ENCODE results near the gene CAMSAP1. TPM values are rescaled to one million over a fixed set of nuclear protein-coding genes. Genes with fewer than 3 reads are reported as not detected.

Gene CAMSAP1
- total RNA-seq, 1 donor from 2014 or later, result 31.3 TPM

DNA sequence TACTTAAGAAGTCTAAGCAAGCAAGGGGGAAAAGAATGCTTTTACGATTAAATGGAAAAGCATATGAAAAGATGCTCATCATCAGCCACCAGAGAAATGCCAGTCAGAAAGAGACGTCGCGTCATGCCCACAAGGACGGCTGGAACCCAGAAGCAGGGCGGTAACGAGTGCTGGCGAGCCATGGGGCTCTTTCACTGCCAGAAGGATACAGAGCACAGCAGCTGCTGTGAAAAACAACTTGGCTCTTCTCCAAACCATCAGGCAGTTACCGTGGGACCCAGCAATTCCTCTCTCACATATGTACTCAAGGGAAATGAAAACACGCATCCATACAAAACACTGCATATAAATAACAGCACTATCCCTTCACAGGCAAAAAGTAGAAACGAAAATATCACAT, 95.5 kb downstream of the CAMSAP1 start:
- no peak overlapping the region for H3K27ac ChIP-seq (ENCODE audit: low read depth, low read length)
- no peak overlapping the region for H3K9ac ChIP-seq (ENCODE audit: low read depth in 1 of 3, low read length in 3 of 3)

DNA sequence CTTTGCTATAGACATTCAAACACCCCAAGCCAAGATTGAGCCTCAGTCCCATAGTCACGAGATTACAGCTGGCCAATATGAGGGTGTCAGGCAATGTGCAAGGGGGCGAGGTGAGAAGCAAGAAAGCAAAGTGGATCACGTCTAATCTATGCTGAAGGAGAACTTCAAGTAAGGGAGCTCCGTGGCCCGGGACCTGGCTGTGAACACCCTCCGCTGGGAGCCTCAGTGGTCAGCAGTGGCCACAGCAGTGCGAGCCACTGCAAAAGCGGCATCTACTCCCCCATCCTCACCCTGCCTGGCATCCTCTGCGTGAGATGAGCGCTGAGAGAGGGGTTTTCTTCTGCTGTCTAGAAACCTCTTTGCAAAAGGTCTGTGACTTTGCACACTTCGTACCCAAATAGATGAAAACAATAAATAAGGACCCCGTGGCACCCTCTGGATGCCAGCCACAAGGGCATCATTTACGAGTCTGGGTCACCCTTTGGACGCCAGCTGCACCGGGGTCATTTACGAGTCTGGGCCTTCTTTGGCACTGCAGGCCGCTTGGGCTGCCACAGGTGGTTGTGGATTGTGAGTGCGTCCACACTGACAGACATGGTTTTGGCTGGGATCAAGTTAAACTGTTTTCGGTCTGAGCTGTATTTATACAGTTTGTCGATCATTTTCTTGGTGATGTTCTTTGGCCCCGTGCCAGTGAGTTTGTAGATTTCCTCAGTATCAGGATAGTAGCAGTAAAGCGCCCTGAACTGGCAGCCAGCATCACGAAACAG, 96.4 kb downstream of the CAMSAP1 start:
- Histone ChIP-seq H3K27me3 (ENCODE audit: control insufficient read depth in 3 of 3, insufficient read depth in 3 of 3, low read length in 3 of 3) (no peaks in the 10 kb centered on the region), H3K9me3 (ENCODE audit: control insufficient read depth in 3 of 3, low read length in 3 of 3) (no peaks in the 10 kb centered on the region), H3K4me1 (ENCODE audit: control insufficient read depth in 3 of 3, insufficient read depth in 3 of 3, low read length in 3 of 3) (peaks cover 0 to 4% (median 2%) of the 10 kb centered on the region in 3 donors), H3K27ac (ENCODE audit: low read depth, low read length) (no peak overlapping the region), H3K9ac (ENCODE audit: low read depth in 1 of 3, low read length in 3 of 3) (no peak overlapping the region), H3K36me3 (ENCODE audit: control insufficient read depth in 3 of 3, insufficient read depth in 3 of 3, low read length in 3 of 3) (peaks cover 32 to 55% (median 44%) of the 10 kb centered on the region in 3 donors), H3K4me3 (ENCODE audit: low read length in 3 of 3) (no peak overlapping the region)

More for the DNA sequence above, 95.5 kb downstream of the CAMSAP1 start:
- H3K4me3 ChIP-seq (ENCODE audit: low read length in 3 of 3), result no peak overlapping the region
- peaks cover 0 to 4% (median 2%) of the 10 kb centered on the region in 3 donors for H3K4me1 ChIP-seq (ENCODE audit: control insufficient read depth in 3 of 3, insufficient read depth in 3 of 3, low read length in 3 of 3)
- H3K36me3 ChIP-seq (ENCODE audit: control insufficient read depth in 3 of 3, insufficient read depth in 3 of 3, low read length in 3 of 3), result peaks cover 40 to 63% (median 52%) of the 10 kb centered on the region in 3 donors
- no peaks in the 10 kb centered on the region for H3K9me3 ChIP-seq (ENCODE audit: control insufficient read depth in 3 of 3, low read length in 3 of 3)
- no peaks in the 10 kb centered on the region for H3K27me3 ChIP-seq (ENCODE audit: control insufficient read depth in 3 of 3, insufficient read depth in 3 of 3, low read length in 3 of 3)

DNA sequence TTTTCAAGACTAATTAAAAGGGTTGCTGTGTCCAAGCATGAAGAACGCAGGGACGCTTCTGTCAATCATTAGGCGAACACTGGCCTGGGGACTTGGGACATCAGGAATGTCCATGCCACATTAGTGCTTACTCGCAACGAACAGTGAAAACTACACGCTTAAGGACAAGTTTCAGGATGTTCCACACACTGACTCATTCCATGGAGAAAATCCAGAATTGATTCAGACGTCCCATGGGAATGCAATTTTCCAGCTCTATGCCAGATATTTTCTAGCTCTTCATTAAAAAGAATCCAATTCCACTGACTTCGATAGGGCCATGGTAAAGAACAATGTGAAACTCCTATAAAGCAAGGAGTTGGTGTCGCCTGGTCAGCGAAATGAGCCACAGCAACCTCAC, 98.2 kb downstream of the CAMSAP1 start:
- Histone ChIP-seq H3K4me1 (ENCODE audit: control insufficient read depth in 3 of 3, insufficient read depth in 3 of 3, low read length in 3 of 3) (peaks cover 0 to 4% (median 2%) of the 10 kb centered on the region in 3 donors), H3K36me3 (ENCODE audit: control insufficient read depth in 3 of 3, insufficient read depth in 3 of 3, low read length in 3 of 3) (peaks cover 20 to 40% (median 28%) of the 10 kb centered on the region in 3 donors), H3K27ac (ENCODE audit: low read depth, low read length) (no peak overlapping the region), H3K9me3 (ENCODE audit: control insufficient read depth in 3 of 3, low read length in 3 of 3) (no peaks in the 10 kb centered on the region), H3K4me3 (ENCODE audit: low read length in 3 of 3) (no peak overlapping the region), H3K27me3 (ENCODE audit: control insufficient read depth in 3 of 3, insufficient read depth in 3 of 3, low read length in 3 of 3) (no peaks in the 10 kb centered on the region), H3K9ac (ENCODE audit: low read depth in 1 of 3, low read length in 3 of 3) (no peak overlapping the region)

DNA sequence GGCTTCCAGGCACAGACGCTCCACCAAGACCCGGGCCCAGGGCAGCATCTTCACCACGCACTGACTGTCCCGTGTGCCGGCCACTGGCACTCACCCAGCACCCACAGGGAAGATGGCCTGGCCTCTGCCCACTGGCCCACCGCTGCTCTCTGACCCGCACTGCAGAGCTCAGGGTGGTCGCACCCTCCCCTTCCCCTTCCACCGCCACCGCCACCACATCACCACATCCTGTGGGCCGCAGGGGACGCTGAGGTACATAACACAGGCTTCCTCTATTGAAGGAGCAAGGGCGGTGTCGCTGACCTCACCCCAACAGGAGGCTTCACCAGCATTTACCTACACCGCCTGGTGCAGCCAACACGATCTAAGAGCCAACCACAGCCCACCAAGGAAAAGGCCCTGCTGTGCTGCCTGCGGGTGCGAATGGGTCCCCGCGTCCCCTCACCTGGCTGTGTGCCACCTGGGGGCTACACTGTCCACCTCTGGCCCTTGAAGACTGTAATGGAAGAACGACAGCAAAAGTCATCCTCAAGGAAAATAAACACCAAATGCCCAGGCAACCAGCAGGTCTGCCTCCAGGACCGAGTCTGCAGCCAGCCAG, 101.8 kb downstream of the CAMSAP1 start:
- no peaks in the 10 kb centered on the region for H3K27me3 ChIP-seq (ENCODE audit: control insufficient read depth in 3 of 3, insufficient read depth in 3 of 3, low read length in 3 of 3)
- peaks cover 0 to 2% (median 0%) of the 10 kb centered on the region in 3 donors for H3K4me1 ChIP-seq (ENCODE audit: control insufficient read depth in 3 of 3, insufficient read depth in 3 of 3, low read length in 3 of 3)
- H3K4me3 ChIP-seq (ENCODE audit: low read length in 3 of 3), result no peak overlapping the region

DNA sequence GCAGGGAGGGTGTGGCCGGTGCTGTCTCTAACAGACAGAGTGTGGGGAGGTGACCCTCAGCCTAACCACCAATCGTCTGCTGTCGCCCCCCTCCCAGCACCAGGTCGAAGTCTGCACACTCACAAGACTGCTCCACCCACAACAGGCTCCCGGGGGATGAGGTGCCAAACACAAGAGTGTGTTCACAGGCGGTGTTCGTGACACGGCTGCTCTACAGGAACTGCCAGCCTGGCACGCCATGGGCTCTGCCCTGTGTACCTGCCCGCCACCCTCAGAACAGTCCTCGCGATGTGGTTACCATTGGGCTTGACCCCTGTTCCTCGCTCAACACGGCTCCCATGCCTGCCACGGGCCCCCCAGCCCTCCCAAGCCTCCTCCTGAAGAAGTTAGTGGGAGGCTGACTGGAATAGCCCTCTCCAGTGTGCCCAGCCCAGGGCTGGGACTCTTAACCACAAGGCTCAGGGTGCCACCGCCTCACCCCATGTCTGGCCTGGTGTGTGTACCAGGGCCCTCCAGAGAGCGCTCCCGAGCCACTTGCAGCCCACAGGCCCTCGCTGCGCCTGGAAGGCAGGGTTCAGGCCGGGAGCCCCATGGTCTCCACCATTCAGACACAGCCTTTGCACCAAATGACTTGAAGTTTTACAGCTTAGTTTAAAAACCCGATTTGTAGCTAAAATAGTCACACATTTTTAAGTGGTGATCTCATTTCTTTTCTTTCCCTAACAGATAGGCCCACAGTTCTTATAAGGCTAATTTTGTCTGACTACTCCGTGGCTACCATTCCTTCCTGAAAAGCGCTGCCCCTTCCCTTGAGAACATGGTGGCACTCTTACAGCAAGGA, 102.5 kb downstream of the CAMSAP1 start:
- no peaks in the 10 kb centered on the region for H3K9me3 ChIP-seq (ENCODE audit: control insufficient read depth in 3 of 3, low read length in 3 of 3)
- no peak overlapping the region for H3K27ac ChIP-seq (ENCODE audit: low read depth, low read length)
- peaks cover 0 to under 1% (median 0%) of the 10 kb centered on the region in 3 donors for H3K4me1 ChIP-seq (ENCODE audit: control insufficient read depth in 3 of 3, insufficient read depth in 3 of 3, low read length in 3 of 3)
- H3K36me3 ChIP-seq (ENCODE audit: control insufficient read depth in 3 of 3, insufficient read depth in 3 of 3, low read length in 3 of 3), result peaks cover 0 to 10% (median 4%) of the 10 kb centered on the region in 3 donors
- no peaks in the 10 kb centered on the region for H3K27me3 ChIP-seq (ENCODE audit: control insufficient read depth in 3 of 3, insufficient read depth in 3 of 3, low read length in 3 of 3)
- H3K9ac ChIP-seq (ENCODE audit: low read depth in 1 of 3, low read length in 3 of 3), result no peak overlapping the region
- H3K4me3 ChIP-seq (ENCODE audit: low read length in 3 of 3), result no peak overlapping the region

More for the DNA sequence above, 101.8 kb downstream of the CAMSAP1 start:
- H3K9me3 ChIP-seq (ENCODE audit: control insufficient read depth in 3 of 3, low read length in 3 of 3), result no peaks in the 10 kb centered on the region
- peaks cover 4 to 17% (median 10%) of the 10 kb centered on the region in 3 donors for H3K36me3 ChIP-seq (ENCODE audit: control insufficient read depth in 3 of 3, insufficient read depth in 3 of 3, low read length in 3 of 3)
- H3K27ac ChIP-seq (ENCODE audit: low read depth, low read length), result no peak overlapping the region
- no peak overlapping the region for H3K9ac ChIP-seq (ENCODE audit: low read depth in 1 of 3, low read length in 3 of 3)

DNA sequence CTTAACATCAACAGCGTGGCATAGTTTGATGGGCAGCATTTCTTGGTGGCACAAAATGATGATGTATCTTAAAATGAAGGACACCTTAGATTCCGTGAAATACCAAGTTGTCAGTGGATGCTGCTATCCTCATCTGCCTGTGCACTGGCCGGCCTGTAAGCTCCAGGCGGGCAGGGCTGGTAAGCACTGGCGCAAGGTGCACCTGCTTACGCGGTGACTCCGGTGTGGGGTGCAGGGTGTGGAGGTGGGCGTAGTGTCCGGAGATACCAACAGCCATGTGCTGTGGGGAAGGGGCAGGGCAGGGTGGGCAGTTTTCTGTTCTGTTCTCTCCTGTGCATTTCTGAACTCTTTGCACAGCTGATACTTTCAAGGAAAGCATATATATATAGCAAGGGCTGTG, 103.9 kb downstream of the CAMSAP1 start:
- Histone ChIP-seq H3K27ac (ENCODE audit: low read depth, low read length) (no peak overlapping the region), H3K36me3 (ENCODE audit: control insufficient read depth in 3 of 3, insufficient read depth in 3 of 3, low read length in 3 of 3) (no peaks in the 10 kb centered on the region), H3K4me3 (ENCODE audit: low read length in 3 of 3) (no peak overlapping the region), H3K9me3 (ENCODE audit: control insufficient read depth in 3 of 3, low read length in 3 of 3) (no peaks in the 10 kb centered on the region), H3K9ac (ENCODE audit: low read depth in 1 of 3, low read length in 3 of 3) (no peak overlapping the region), H3K27me3 (ENCODE audit: control insufficient read depth in 3 of 3, insufficient read depth in 3 of 3, low read length in 3 of 3) (no peaks in the 10 kb centered on the region), H3K4me1 (ENCODE audit: control insufficient read depth in 3 of 3, insufficient read depth in 3 of 3, low read length in 3 of 3) (peaks cover 5 to 7% (median 5%) of the 10 kb centered on the region in 3 donors)

DNA sequence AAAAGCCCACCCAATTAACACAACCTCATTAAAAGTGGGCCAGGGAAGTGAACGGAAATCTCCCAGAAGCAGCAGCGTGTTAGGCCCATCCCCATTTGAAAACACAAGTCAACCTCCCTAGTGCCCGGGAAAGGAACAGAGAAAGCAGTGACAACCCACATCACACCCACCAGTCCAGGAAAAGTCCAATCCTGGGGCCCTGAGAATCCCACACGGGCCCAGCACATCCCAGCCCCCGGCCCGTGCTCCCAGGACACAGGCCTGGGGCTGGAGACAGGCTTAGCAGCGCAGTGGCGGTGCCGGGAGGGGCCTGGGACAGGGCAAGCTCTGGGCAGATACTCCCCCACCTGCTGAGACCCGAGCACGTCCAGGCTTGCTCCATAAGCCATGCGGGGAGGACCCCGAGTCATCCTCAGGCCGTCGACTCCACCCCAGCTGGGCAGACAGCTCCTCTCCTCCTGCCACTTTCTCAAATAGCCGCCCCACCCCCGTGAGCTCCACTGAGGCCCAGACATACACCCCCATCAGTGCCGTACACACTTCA, 104.4 kb downstream of the CAMSAP1 start:
- Histone ChIP-seq H3K9ac (ENCODE audit: low read depth in 1 of 3, low read length in 3 of 3) (no peak overlapping the region), H3K36me3 (ENCODE audit: control insufficient read depth in 3 of 3, insufficient read depth in 3 of 3, low read length in 3 of 3) (no peaks in the 10 kb centered on the region), H3K9me3 (ENCODE audit: control insufficient read depth in 3 of 3, low read length in 3 of 3) (no peaks in the 10 kb centered on the region), H3K27me3 (ENCODE audit: control insufficient read depth in 3 of 3, insufficient read depth in 3 of 3, low read length in 3 of 3) (no peaks in the 10 kb centered on the region), H3K4me3 (ENCODE audit: low read length in 3 of 3) (no peak overlapping the region), H3K4me1 (ENCODE audit: control insufficient read depth in 3 of 3, insufficient read depth in 3 of 3, low read length in 3 of 3) (peaks cover 10 to 12% (median 10%) of the 10 kb centered on the region in 3 donors), H3K27ac (ENCODE audit: low read depth, low read length) (no peak overlapping the region)

DNA sequence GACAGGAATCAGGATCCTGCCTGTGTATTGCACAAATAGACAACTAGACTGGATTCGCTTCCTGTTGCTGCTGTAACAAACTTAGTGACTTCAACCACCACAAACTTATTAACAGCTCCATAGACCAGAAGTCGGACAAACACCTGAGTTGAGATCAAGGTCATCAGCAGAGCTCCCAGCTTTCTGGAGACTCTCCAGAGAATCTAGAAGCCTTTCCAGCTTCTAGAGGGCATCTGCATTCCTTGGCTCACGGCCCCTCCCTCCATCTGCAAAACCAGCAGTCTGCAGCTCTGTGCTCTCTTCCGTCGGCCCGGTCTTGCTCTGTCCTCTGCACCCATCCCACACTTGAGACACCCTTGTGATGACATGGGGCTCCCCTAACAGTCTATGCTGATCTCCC, 106.3 kb downstream of the CAMSAP1 start:
- H3K36me3 ChIP-seq (ENCODE audit: control insufficient read depth in 3 of 3, insufficient read depth in 3 of 3, low read length in 3 of 3), result no peaks in the 10 kb centered on the region
- peaks cover 5 to 12% (median 10%) of the 10 kb centered on the region in 3 donors for H3K27me3 ChIP-seq (ENCODE audit: control insufficient read depth in 3 of 3, insufficient read depth in 3 of 3, low read length in 3 of 3)
- H3K4me3 ChIP-seq (ENCODE audit: low read length in 3 of 3), result no peak overlapping the region
- H3K27ac ChIP-seq (ENCODE audit: low read depth, low read length), result no peak overlapping the region
- H3K9me3 ChIP-seq (ENCODE audit: control insufficient read depth in 3 of 3, low read length in 3 of 3), result no peaks in the 10 kb centered on the region
- peaks cover 25 to 27% (median 27%) of the 10 kb centered on the region in 3 donors for H3K4me1 ChIP-seq (ENCODE audit: control insufficient read depth in 3 of 3, insufficient read depth in 3 of 3, low read length in 3 of 3)
- no peak overlapping the region for H3K9ac ChIP-seq (ENCODE audit: low read depth in 1 of 3, low read length in 3 of 3)

DNA sequence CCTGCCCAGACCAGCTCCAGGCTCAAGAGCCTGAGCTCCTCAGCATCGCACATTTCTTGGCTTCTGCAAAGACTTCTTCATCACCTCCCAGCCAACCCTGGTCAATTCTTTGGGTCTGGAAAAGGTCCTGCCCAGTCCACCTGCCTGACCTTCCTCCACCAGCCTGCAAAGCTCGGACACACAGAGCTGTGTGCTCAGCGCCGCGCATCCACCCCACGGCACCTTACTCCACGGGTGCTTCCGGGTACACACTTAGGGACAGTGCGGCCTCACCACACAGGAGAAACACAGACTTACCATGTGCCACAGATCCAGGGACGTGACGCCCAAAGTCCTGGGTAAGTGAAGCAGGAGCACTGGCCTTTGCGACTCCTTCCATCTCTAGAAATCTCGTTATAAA, 108.1 kb downstream of the CAMSAP1 start:
- Histone ChIP-seq H3K9me3 (ENCODE audit: control insufficient read depth in 3 of 3, low read length in 3 of 3) (no peaks in the 10 kb centered on the region), H3K27me3 (ENCODE audit: control insufficient read depth in 3 of 3, insufficient read depth in 3 of 3, low read length in 3 of 3) (peaks cover 8 to 24% (median 18%) of the 10 kb centered on the region in 3 donors), H3K36me3 (ENCODE audit: control insufficient read depth in 3 of 3, insufficient read depth in 3 of 3, low read length in 3 of 3) (no peaks in the 10 kb centered on the region), H3K4me1 (ENCODE audit: control insufficient read depth in 3 of 3, insufficient read depth in 3 of 3, low read length in 3 of 3) (peaks cover 25 to 27% (median 27%) of the 10 kb centered on the region in 3 donors), H3K4me3 (ENCODE audit: low read length in 3 of 3) (no peak overlapping the region), H3K9ac (ENCODE audit: low read depth in 1 of 3, low read length in 3 of 3) (no peak overlapping the region), H3K27ac (ENCODE audit: low read depth, low read length) (no peak overlapping the region)
